NB4 (cell line): Measurements from ENCODE around the gene TRIM21.

Source experiments
- DNase-seq: peaks from one replicate; pipeline ENCODE4 v3.0.0; 2010; ENCODE audit warnings: low read depth
- H3K4me3 ChIP-seq: one replicate; pipeline ENCODE4 v1.5.1; 2011; ENCODE audit warnings: mild to moderate bottlenecking, low read depth, low read length, moderate library complexity
- MYC ChIP-seq: IDR thresholded peaks from 2 replicates; pipeline ENCODE4 v1.6.1; 2011; ENCODE audit warnings: low read depth, low read length
- POLR2A ChIP-seq: IDR thresholded peaks from 2 replicates; pipeline ENCODE4 v1.6.1; 2011; ENCODE audit warnings: mild to moderate bottlenecking; ENCODE audit not compliant: insufficient read length; ENCODE audit errors: extremely low read depth
- TF ChIP-seq, protein P1 (sequence below): IDR thresholded peaks from one replicate; pipeline ENCODE4 v1.5.1; 2012; ENCODE audit warnings: low read depth, low read length
- TF ChIP-seq, protein P2 (sequence below): IDR thresholded peaks from 2 replicates; pipeline ENCODE4 v1.6.1; 2011; ENCODE audit warnings: low read depth, low read length

The TRIM21 gene

DNA sequence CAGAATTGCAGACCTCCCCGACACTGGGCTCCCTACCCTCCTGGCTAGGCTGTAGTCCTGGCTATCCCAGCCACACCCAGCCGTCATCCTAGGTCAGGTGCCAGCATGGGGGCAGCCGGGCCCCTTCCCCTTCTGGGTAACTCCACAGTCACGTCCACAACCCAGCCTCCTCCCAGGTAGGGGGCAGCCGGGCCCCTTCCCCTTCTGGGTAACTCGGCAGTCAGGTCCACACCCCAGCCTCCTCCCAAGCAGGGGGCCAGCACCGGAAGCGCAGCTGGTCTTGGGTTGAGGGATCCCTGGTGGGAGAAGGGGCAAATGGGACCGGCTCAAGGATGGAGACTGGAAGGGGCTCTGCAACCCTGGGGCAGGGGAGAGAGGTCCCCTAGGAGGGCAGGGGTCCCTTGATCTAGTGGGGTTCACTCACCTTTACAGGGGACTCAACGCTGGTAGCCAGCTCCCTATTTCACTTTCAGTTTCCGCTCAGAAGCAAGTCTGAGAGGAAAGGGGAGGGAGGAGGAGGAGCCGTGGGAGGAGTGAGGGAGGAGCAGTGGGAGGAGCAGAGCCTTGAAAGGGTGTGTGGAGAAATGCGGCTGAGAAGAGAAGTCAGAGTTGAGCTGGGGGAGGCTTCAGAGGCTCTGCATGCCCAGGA, at the start of gene TRIM21:
TSS of gene TRIM21 (minus strand) at position 494 of the 649 bp plus-strand sequence. CDS start 3,293 bp downstream, outside the sequence.
- TF ChIP-seq POLR2A (peak; percentile 66), MYC (no peak)
- TF ChIP-seq, protein P1, sequence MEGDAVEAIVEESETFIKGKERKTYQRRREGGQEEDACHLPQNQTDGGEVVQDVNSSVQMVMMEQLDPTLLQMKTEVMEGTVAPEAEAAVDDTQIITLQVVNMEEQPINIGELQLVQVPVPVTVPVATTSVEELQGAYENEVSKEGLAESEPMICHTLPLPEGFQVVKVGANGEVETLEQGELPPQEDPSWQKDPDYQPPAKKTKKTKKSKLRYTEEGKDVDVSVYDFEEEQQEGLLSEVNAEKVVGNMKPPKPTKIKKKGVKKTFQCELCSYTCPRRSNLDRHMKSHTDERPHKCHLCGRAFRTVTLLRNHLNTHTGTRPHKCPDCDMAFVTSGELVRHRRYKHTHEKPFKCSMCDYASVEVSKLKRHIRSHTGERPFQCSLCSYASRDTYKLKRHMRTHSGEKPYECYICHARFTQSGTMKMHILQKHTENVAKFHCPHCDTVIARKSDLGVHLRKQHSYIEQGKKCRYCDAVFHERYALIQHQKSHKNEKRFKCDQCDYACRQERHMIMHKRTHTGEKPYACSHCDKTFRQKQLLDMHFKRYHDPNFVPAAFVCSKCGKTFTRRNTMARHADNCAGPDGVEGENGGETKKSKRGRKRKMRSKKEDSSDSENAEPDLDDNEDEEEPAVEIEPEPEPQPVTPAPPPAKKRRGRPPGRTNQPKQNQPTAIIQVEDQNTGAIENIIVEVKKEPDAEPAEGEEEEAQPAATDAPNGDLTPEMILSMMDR = no peak
- TF ChIP-seq, protein P2, sequence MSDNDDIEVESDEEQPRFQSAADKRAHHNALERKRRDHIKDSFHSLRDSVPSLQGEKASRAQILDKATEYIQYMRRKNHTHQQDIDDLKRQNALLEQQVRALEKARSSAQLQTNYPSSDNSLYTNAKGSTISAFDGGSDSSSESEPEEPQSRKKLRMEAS = no peak
- H3K4me3 ChIP-seq = peak within 1 kb of the TSS; percentile 88
- DNase-seq = peak; percentile 91

DNA sequence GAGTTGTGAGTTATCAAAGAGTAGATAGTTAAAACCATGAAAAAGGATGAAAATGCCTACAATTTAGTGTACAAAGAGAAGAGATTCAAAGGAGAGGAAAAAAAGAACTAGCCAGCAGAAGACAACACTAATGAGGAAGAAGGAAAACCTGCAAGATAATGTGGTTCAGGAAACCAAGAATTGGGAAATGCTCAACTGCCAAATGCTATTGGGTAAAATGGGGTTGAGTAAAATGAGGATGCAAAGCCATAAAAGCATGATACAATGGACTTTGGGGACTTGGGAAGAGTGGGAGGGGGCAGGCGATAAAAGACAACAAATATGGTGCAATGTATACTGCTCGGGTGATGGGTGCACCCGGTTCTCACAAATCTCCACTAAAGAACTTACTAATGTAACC, 48.0 kb upstream of the TRIM21 start:
- peak; percentile 90 for DNase-seq
- H3K4me3 ChIP-seq = no peak overlapping the region
- TF ChIP-seq, protein P1 = no peak
- TF ChIP-seq, protein P2 = no peak
- no peak for TF ChIP-seq MYC
- no peak for TF ChIP-seq POLR2A

DNA sequence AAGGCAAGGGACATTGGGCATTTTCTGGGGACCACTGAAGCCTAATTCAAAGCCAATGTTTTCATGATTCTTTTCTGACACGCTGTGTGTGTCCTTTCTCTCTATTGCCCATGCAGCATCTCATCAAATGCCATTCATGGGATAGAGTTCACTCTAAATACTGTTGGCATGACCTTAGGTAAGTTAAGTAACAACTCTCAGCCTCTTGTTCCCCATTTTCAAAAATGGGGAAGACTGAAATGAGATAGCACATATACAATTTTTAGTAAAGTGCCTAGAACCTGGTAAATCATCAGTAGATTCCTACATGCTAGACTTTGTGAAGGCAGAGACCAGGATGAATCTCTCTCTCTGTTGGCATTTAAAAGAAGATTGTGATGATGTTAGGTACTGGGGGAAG, 42.9 kb upstream of the TRIM21 start:
- DNase-seq = no peak
- H3K4me3 ChIP-seq = no peak overlapping the region
- TF ChIP-seq MYC (no peak), POLR2A (no peak)
- TF ChIP-seq, protein P2 = no peak
- TF ChIP-seq, protein P1 = no peak

DNA sequence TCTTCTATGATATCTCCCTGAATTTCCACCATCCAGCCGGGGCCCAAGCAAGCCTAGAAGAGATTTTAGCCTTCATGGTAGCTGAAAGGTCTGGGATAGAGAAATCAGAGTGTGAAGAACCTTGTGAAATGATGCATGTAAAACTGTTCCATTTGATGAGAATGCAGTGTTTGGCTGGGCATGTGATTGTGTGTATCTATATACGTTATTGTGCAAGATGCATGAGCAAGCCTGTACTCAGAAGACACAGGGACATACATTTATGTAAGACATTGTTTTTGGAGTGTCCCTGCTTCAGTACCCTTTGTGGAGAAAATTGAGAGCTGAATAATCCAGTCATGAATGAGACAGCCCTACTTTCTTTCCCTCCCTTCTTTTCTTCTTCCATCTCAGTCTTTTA, 40.4 kb upstream of the TRIM21 start:
- TF ChIP-seq POLR2A (no peak), MYC (no peak)
- TF ChIP-seq, protein P1 = no peak
- TF ChIP-seq, protein P2 = peak; percentile 21; the same call in 1 of the 2 replicates
- DNase-seq = peak; percentile 57
- H3K4me3 ChIP-seq = no peak overlapping the region

DNA sequence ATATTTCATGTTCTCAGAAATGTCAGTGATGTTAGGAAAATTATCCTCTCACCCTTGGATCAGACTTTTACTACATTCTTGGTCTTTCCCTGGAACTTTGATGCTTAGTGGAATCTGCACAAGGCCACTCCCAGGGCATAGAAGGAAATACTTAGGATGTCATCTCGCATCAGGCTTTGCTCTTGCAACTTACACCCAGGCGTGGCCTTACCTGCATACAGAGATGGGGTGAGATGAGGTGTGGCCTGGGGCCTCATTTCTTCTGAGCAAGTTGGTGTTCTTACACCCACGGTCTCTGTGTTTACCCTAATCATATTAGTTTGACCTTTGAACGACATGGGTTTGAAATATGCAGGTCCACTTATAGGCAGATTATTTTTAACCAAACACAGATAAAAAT, 36.5 kb upstream of the TRIM21 start:
- TF ChIP-seq, protein P2 = no peak
- TF ChIP-seq MYC (no peak), POLR2A (no peak)
- TF ChIP-seq, protein P1 = no peak
- no peak overlapping the region for H3K4me3 ChIP-seq
- DNase-seq = no peak
